ENCODE data around the gene ZBED5.

GRCh38 chr11:10823152-10823579 is 34.7 kb downstream of the ZBED5 start:
- TF ChIP-seq CTCF (IDR thresholded peaks at IDR 0.05) (no peak), POLR2AphosphoS5 (IDR thresholded peaks at IDR 0.05) (no peak), POLR2A (IDR thresholded peaks at IDR 0.05) (no peak)

All from stomach (tissue), 4 donors.